Esophagus muscularis mucosa (tissue), 3 donors: ENCODE measurements around the gene TMEM140.

Source experiments
- EP300 ChIP-seq: sonication (generic); formaldehyde crosslinking; IDR thresholded peaks from one replicate; pipeline ENCODE4 v1.6.1; 2017; ENCODE audit warnings: antibody characterized with exemption
- TF ChIP-seq, protein P1 (sequence below), 3 experiments: fragments of 200-600 bp in 2 of 3; fragments of 450-650 bp in 1 of 3; sonication (generic) in 2 of 3; IDR thresholded peaks; one replicate each; pipeline ENCODE4 v1.5.1; 2017 to 2019; ENCODE audit warnings: antibody characterized with exemption in 3 of 3, mild to moderate bottlenecking in 2 of 3, moderate library complexity in 1 of 3

- TF ChIP-seq, protein P1, sequence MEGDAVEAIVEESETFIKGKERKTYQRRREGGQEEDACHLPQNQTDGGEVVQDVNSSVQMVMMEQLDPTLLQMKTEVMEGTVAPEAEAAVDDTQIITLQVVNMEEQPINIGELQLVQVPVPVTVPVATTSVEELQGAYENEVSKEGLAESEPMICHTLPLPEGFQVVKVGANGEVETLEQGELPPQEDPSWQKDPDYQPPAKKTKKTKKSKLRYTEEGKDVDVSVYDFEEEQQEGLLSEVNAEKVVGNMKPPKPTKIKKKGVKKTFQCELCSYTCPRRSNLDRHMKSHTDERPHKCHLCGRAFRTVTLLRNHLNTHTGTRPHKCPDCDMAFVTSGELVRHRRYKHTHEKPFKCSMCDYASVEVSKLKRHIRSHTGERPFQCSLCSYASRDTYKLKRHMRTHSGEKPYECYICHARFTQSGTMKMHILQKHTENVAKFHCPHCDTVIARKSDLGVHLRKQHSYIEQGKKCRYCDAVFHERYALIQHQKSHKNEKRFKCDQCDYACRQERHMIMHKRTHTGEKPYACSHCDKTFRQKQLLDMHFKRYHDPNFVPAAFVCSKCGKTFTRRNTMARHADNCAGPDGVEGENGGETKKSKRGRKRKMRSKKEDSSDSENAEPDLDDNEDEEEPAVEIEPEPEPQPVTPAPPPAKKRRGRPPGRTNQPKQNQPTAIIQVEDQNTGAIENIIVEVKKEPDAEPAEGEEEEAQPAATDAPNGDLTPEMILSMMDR (IDR thresholded peaks at IDR 0.05), result no peak
- TF ChIP-seq EP300, result no peak
Measured at GRCh38 chr7:135186841-135187253, 39.0 kb downstream of the TMEM140 start.
